K562 (cell line): ENCODE measurements around the gene PCDHGA8. TPM values are rescaled to one million over a fixed set of nuclear protein-coding genes. Genes with fewer than 3 reads are reported as not detected.

Experiments
- RAD21 ChIP-seq, 2 experiments: fragments of 250-450 bp in 1 of 2; fragments of 450-650 bp in 1 of 2; sonication (Bioruptor Pico) in 1 of 2; formaldehyde crosslinking in 1 of 2; IDR thresholded peaks in 1 of 2; conservative IDR thresholded peaks in 1 of 2; 2 replicates each; pipeline versions ENCODE4 v1.4.0 to v1.8.0; 2020 to 2022; ENCODE audit warnings: mild to moderate bottlenecking in 2 of 2, moderate library complexity in 1 of 2
- YY1 ChIP-seq, 3 experiments: IDR thresholded peaks; 2 replicates each; pipeline ENCODE4 v1.6.1; 2011; ENCODE audit warnings: low read length in 2 of 3, mild to moderate bottlenecking in 2 of 3, moderate library complexity in 2 of 3, borderline replicate concordance in 1 of 3, control low read depth in 1 of 3, low read depth in 1 of 3; ENCODE audit not compliant: insufficient read depth in 3 of 3, insufficient replicate concordance in 2 of 3, control insufficient read depth in 1 of 3, insufficient read length in 1 of 3; ENCODE audit errors: extremely low read depth in 1 of 3
- polyA plus RNA-seq, 8 experiments: library from polyadenylated mRNA; depleted of rRNA in 4 of 8; stranded (reverse) in 5 of 8; unstranded in 3 of 8; fragments of >200 nt; fragmentation: Nextera tagmentation in 2 of 8; fragmentation: Illumina TruSeq in 1 of 8; extraction: Ambion mirVana in 2 of 8; extraction: Trizol in 1 of 8; gene quantifications; 2 replicates each; pipeline versions ENCODE4 v1.2.1 to v1.2.3, GENCODE V29; 2011 to 2014; ENCODE audit warnings: inconsistent platforms in 1 of 8, missing spikeins in 1 of 8
- total RNA-seq, 7 experiments: library from RNA; depleted of rRNA in 6 of 7; stranded (reverse); fragments of >200 nt in 6 of 7; fragmentation: Illumina TruSeq in 2 of 7; extraction: Trizol in 2 of 7; gene quantifications; 2 replicates each; pipeline versions ENCODE4 v1.2.1 to v1.2.3, GENCODE V29; 2011 to 2021; ENCODE audit warnings: low replicate concordance in 1 of 7
- TF ChIP-seq, protein P1 (sequence below): fragments of 250-450 bp; sonication (Bioruptor Pico); IDR thresholded peaks from 2 replicates; pipeline ENCODE4 v1.4.0; 2020; ENCODE audit warnings: mild to moderate bottlenecking
- TF ChIP-seq, protein P2 (sequence below): sonication (generic); formaldehyde crosslinking; IDR thresholded peaks from 2 replicates; pipeline ENCODE4 v1.8.0; 2022; ENCODE audit warnings: mild to moderate bottlenecking, missing genetic modification reagents

PCDHGA8 gene
- total and polyA plus RNA-seq, 9 of the 15 experiments (the other 6 are each of a cell fraction or from before 2014, with no cell fraction given), result 0.04 to 0.11 (median 0.07) TPM; not detected in 2

DNA sequence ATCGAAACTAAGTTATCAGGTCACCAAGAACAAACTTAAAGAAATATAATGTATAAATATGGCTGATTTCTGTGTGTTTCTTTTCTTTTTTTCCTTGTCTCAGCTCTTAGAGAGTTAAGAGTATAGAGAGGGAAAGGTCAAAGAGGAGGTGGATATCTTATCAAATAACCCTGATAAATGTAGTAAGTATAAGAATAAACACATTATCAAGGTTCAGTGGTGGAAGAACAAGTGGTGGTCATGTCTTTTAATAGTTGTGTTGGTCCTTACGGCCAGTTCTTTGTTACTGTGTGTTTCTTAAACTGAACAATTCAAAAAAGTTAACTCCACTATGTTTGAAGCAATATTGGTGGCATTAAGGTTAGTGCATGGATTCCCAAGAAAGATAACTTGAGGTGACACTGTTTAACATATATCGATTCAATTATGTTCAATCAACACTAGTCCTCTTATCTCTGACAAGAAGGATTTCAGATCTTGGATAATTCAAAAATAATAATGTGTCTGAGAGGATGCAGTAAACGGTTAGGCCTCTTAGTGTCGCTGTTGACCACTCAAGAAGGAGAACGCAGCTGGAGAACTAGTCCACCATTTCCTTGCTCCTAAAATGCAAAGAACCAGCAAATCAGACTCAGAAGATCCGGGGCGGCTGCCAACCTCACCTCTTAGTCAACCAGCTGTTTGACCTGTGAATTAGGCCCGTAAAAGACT lies 49.0 kb upstream of the PCDHGA8 start, which contains the start of gene PCDHGA3 (continued):
- TF ChIP-seq, protein P1, sequence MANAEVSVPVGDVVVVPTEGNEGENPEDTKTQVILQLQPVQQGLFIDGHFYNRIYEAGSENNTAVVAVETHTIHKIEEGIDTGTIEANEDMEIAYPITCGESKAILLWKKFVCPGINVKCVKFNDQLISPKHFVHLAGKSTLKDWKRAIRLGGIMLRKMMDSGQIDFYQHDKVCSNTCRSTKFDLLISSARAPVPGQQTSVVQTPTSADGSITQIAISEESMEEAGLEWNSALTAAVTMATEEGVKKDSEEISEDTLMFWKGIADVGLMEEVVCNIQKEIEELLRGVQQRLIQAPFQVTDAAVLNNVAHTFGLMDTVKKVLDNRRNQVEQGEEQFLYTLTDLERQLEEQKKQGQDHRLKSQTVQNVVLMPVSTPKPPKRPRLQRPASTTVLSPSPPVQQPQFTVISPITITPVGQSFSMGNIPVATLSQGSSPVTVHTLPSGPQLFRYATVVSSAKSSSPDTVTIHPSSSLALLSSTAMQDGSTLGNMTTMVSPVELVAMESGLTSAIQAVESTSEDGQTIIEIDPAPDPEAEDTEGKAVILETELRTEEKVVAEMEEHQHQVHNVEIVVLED (CRISPR knock-in tag), result no peak
- TF ChIP-seq, protein P2, sequence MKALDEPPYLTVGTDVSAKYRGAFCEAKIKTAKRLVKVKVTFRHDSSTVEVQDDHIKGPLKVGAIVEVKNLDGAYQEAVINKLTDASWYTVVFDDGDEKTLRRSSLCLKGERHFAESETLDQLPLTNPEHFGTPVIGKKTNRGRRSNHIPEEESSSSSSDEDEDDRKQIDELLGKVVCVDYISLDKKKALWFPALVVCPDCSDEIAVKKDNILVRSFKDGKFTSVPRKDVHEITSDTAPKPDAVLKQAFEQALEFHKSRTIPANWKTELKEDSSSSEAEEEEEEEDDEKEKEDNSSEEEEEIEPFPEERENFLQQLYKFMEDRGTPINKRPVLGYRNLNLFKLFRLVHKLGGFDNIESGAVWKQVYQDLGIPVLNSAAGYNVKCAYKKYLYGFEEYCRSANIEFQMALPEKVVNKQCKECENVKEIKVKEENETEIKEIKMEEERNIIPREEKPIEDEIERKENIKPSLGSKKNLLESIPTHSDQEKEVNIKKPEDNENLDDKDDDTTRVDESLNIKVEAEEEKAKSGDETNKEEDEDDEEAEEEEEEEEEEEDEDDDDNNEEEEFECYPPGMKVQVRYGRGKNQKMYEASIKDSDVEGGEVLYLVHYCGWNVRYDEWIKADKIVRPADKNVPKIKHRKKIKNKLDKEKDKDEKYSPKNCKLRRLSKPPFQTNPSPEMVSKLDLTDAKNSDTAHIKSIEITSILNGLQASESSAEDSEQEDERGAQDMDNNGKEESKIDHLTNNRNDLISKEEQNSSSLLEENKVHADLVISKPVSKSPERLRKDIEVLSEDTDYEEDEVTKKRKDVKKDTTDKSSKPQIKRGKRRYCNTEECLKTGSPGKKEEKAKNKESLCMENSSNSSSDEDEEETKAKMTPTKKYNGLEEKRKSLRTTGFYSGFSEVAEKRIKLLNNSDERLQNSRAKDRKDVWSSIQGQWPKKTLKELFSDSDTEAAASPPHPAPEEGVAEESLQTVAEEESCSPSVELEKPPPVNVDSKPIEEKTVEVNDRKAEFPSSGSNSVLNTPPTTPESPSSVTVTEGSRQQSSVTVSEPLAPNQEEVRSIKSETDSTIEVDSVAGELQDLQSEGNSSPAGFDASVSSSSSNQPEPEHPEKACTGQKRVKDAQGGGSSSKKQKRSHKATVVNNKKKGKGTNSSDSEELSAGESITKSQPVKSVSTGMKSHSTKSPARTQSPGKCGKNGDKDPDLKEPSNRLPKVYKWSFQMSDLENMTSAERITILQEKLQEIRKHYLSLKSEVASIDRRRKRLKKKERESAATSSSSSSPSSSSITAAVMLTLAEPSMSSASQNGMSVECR (CRISPR knock-in tag), result no peak
- peak; percentile 22 to 53; a peak in 3 of 4 replicates for TF ChIP-seq RAD21 (CRISPR knock-in tag; conservative IDR thresholded peaks at IDR 0.05 in 1 of 2, IDR thresholded peaks at IDR 0.05 in 1 of 2)
- TF ChIP-seq YY1 (IDR thresholded peaks at IDR 0.05; ENCODE audit: borderline replicate concordance in 1 of 3, control insufficient read depth in 1 of 3, extremely low read depth in 1 of 3, insufficient read depth in 3 of 3, insufficient read length in 1 of 3, insufficient replicate concordance in 2 of 3, low read depth in 1 of 3, low read length in 2 of 3), result peak in 1 of 3 experiments; percentile 73
